HG02571 (cell line): ENCODE measurements around the gene CHI3L1.

Experiments
- ATAC-seq: cut with Tn5 transposase; IDR thresholded peaks from one replicate; pipeline ENCODE4 v1.9.1; 2021; ENCODE audit warnings: mild to moderate bottlenecking, moderate library complexity; ENCODE audit not compliant: unreplicated experiment

Gene CHI3L1

GRCh38 chr1:203169770-203170520 is 16.6 kb downstream of the CHI3L1 start:
- no peak for ATAC-seq

- ATAC-seq, result no peak
Measured at GRCh38 chr1:203168991-203169390, 17.5 kb downstream of the CHI3L1 start.

GRCh38 chr1:203168256-203168786 is 18.2 kb downstream of the CHI3L1 start:
- ATAC-seq, result no peak

- ATAC-seq, result no peak
Measured at GRCh38 chr1:203167913-203168200, 18.6 kb downstream of the CHI3L1 start.

- no peak for ATAC-seq
Measured at GRCh38 chr1:203167026-203167912, 19.2 kb downstream of the CHI3L1 start.

GRCh38 chr1:203166192-203166940 is 20.1 kb downstream of the CHI3L1 start:
- no peak for ATAC-seq

- ATAC-seq, result no peak
Measured at GRCh38 chr1:203165800-203166161, 20.7 kb downstream of the CHI3L1 start.

GRCh38 chr1:203165101-203165799 is 21.3 kb downstream of the CHI3L1 start:
- ATAC-seq, result no peak

- ATAC-seq, result no peak
Measured at GRCh38 chr1:203163891-203164635, 22.4 kb downstream of the CHI3L1 start.

GRCh38 chr1:203162403-203162802 is 24.1 kb downstream of the CHI3L1 start:
- ATAC-seq, result no peak

GRCh38 chr1:203161703-203162102 is 24.8 kb downstream of the CHI3L1 start:
- no peak for ATAC-seq

GRCh38 chr1:203161175-203161574 is 25.3 kb downstream of the CHI3L1 start:
- ATAC-seq, result no peak

- no peak for ATAC-seq
Measured at GRCh38 chr1:203159844-203160243, 26.7 kb downstream of the CHI3L1 start.

- no peak for ATAC-seq
Measured at GRCh38 chr1:203158960-203159665, 27.4 kb downstream of the CHI3L1 start.

- no peak for ATAC-seq
Measured at GRCh38 chr1:203158423-203158822, 28.1 kb downstream of the CHI3L1 start.

GRCh38 chr1:203156280-203156679 is 30.2 kb downstream of the CHI3L1 start:
- no peak for ATAC-seq

GRCh38 chr1:203153989-203154821 is 32.3 kb downstream of the CHI3L1 start:
- no peak for ATAC-seq
